NCI-H1694 treated with DMSO at 0.1 percent for 48 hours (cell line): ENCODE results near the gene POU6F1.
A peak's percentile ranks its signal among the peaks of the same experiment; 100 is the strongest.
"Not testable (repeated sequence)": the region's sequence is repeated elsewhere in the genome, so short reads cannot be mapped to it uniquely, and the experiment has no call there.

Source experiments
- DNase-seq: peaks from one replicate; lab custom pipeline; 2025; lab: John Stamatoyannopoulos, UW

Gene POU6F1

GRCh38 chr12:51217968-51218606, at the start of gene POU6F1:
POU6F1 (minus strand) TSS chr12:51218062; CDS start chr12:51206836, 11,226 bp downstream.
- DNase-seq: peak; percentile 23

GRCh38 chr12:51265024-51265423, 47.2 kb upstream of the POU6F1 start:
- no peak for DNase-seq

GRCh38 chr12:51264297-51264696, 46.4 kb upstream of the POU6F1 start:
- DNase-seq: no peak

GRCh38 chr12:51263341-51263740, 45.5 kb upstream of the POU6F1 start:
- no peak for DNase-seq

DNA sequence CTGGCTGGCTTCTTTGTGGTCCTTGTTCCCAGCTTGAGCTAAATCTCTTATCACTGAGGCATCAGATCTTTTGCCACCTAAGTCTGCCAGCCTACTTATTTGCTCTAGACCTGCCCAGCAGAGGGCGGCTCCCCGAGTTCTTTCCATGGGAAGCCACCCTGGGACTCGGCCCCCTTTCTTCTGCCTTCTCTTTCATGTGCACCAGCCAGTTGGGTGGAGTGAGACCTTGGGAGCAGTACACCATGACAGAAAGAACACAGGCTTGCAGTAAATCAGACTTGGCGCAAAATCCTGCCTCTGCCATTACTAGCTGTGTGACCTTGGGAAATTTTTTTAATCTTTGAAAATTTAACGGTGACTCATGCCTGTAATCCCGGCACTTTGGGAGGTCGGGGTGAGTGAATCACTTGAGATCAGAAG, 44.9 kb upstream of the POU6F1 start:
- DNase-seq: no peak

DNA sequence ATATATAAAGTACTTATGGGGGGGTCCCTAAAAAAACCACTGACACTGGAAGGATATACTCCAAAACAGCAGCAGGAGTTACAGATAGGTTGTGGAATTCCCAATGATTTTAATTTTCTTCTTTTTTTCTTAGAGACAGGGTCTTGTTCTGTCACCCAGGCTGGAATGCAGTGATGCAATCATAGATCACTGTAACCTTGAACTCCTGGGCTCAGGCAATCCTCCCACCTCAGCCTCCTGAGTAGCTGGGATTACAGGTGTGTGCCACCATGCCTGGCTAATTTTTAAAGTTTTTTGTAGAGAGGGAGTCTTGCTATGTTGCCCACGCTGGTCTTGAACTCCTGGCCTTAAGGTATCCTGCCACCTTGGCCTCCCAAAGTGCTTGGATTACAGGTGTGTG, 41.7 kb upstream of the POU6F1 start:
- not testable (repeated sequence) for DNase-seq

DNA sequence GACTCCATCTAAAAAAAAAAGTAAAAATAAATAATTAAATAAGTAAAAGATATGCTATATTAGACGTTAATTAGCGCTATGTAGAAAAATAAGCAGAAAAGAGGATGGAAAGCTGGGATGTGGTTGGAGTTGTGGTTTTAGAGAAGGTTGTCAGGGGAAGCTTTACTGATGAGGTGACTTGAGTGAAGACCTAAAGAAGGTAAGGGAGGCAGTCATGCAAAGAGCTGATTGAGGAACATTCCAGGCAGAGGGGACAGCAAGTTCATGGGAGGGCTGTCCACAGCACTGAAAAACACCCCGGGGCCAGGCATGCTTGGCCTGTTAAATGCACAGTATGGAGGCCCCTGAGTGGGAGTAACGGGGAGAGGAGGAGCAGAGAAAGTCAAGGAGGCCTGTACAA, 36.7 kb upstream of the POU6F1 start:
- no peak for DNase-seq

DNA sequence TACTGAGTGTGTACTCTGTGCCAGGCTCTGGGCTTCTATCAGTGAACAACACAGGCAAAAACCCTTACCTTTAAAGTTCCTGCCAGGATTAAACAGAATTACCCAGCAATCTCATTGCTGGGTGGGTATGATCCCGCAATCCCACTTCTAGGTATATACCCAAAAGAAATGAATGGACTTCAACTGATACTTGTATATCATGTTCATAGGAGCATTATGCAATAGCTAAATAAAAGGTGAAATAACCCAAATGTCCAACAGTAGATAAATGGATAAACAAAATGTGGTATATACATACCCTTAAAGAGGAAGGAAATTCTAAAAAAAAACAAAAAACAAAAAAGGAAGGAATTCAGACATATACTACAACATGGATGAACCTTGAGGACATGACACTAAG, 35.4 kb upstream of the POU6F1 start:
- DNase-seq: no peak

GRCh38 chr12:51247523-51248206, 29.8 kb upstream of the POU6F1 start:
- no peak for DNase-seq

- DNase-seq: no peak
Observed at GRCh38 chr12:51246254-51246853, 28.5 kb upstream of the POU6F1 start.

DNA sequence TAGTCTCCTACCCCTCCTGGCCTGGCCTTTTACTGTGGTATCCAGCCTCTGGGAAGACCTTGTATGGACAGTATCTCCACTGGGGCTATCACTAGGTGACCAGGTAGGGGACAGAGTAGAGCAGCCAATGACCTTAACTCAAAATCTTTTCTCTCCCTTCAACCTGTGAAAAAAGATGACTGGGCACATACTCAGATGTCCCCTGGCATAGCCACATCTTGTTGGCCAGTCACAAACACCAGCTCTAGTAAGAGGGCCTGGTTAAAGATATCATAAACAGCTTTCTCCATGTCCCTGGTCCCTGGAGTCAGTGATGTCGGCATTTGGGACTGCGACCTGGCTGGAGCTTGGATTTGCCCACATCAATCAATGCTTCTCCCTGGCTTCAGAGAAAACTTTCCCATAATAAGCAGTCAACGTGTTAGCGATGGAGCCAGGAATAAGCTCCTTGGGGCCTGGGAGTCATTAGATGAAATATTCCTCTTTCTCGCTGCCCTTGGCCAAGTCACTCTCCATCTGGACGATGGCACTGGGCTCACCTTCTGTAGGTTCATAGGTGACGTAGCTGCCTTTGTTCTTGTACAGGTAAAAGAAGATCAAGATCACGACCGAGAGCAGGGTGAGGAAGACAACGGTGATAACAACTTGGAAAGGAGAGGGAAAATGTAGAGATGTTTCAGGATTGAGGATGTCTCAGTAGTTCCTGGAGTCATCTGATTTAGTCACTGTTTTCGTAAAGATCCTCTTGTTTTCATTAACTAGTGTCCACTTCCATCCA, 27.8 kb upstream of the POU6F1 start:
- DNase-seq: no peak

- no peak for DNase-seq
Observed at GRCh38 chr12:51244269-51244668, 26.4 kb upstream of the POU6F1 start.

GRCh38 chr12:51242876-51243275, 25.0 kb upstream of the POU6F1 start:
- DNase-seq: no peak

DNA sequence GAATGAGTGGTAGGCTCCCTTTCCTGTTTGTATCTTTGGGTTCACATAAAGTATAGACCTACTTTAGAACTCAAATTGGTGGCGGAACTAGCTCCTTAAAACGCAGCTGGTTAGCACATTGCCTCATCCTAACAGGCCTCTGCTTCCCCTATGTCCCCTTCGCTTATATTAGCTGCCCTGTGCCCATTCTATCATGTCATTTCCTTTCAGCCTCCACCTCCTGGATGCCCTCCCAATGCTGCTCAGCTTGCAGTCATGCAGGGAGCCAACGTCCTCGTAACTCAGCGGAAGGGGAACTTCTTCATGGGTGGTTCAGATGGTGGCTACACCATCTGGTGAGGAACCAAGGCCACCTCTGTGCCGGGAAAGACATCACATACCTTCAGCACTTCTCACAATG, 24.3 kb upstream of the POU6F1 start:
- DNase-seq: no peak

DNA sequence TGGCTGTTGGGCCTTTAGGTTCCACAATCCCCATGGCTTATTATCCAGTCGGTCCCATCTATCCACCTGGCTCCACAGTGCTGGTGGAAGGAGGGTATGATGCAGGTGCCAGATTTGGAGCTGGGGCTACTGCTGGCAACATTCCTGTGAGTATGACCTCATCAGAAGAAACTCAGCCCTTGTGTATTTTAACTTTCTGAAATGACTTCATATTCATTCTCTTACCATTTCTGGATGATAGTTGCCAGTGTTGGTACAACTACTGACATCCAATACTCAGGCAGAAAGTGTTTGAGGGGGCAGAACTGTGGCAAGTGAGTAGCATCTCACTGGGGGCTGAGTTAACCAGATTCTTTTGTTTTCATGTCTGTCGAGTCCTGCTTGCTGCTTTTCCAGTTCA, 23.1 kb upstream of the POU6F1 start:
- DNase-seq: no peak

DNA sequence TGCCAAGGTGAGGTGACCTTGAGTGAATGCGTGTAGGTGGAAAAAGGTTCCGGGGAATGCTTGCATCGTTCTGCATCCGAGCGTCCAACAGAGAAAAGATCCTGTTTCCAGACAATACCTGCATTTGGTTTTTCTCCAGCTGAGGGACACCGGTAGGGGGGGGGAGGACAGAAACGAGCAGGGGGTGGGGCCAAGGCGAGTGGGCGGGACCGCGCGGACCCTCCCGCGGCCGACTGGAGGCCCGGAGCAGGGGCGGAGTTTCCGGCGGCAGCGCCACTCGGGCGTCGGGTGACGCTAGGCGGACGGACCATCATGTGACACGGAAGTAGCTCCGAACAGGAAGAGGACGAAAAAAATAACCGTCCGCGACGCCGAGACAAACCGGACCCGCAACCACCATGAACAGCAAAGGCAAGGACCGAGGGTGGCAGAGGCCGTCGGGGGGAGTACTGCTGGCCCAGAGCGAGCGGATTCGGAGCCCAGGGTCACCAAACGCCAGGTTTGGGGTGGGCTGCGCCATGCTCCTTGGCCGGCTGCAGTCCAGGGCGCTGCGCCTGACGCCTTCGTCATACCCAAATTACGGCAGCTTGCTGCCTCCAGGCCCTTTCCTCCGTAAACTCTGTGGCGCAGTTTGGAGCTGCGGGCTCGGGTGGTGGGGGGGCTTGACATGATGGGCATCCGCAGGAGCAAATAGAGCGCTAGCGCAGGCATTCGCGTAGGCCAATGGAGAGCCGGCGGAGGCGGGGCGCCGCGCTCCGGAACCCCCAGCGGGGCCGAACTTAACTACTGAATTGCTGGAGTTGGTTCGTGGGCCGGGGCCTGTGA, 20.9 kb upstream of the POU6F1 start, which contains the start of gene DAZAP2:
Gene DAZAP2 (plus strand): TSS at position 317 of the 825 bp plus-strand sequence. CDS start 82 bp downstream, at position 399.
- DNase-seq: peak; percentile 60

DNA sequence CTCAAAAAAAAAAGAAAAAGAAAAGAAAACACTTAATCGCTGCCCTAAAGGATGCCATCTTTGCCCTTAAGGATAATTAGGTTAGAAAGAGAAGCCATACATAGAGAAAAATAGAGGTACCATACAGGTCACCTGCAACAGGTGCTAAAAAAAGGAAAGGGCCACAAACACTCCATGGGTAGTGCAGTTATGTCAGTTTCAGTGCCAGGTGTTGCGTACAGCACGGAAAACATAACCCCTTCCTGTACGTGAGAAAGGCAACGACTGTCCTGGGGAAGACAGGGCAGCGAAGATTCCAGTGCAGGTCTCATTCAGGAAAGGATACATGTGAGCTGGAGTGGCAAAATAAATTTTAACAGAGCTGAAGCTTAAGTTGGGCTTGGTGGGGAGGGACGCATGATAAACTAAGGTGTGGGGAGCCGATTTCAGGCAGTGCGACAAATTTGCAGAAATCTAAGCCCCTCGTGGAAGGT, 20.2 kb upstream of the POU6F1 start:
- DNase-seq: no peak

DNA sequence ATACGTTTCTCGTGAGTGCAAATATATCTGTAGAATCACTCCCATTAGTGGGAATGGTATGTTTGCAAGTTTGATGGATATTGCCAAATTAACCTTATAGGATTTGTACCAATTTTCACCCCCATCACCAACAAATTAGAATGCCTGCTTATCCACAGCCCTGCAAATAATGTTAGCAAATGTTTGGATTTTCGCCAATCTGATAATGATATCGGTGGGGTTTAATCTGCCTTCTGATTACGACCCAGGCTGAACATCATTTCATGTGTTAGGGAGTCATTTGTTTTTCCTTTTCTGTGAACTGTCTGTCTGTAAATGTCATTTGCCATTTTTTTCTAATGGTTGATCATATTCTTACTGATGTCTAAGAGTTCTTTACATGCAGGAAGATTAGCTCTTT, 16.7 kb upstream of the POU6F1 start:
- DNase-seq: no peak

GRCh38 chr12:51232642-51233041, 14.8 kb upstream of the POU6F1 start:
- DNase-seq: no peak

DNA sequence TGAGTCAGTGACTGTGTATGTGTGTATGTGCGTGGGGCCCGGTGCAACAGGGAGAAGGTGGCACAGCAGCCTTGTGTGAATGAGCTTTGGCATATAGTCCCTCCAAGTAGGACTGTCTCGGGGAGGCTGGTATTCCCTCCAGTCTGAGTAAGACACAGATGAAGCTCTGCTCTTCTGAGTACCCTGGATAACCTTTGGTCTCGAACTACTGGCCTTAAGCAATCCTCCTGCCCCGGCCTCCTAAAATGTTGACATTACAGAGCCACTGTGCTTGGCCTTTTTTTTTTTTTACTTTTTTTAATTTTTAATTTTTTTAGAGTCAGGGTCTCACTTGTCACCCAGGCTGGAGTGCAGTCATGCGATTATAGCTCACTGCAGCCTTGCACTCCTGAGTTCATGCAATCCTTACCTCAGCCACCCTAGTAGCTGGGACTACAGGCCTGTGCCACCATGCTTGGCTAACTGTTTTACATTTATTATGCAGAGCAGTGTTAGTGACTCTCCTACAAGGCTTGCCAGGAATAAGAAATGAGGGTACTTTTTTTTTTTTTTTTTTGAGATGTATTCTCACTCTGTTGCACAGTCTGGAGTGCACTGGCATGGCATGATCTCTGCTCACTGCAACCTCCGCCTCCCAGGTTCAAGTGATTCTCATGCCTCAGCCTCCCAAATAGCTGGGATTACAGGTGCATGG, 11.4 kb upstream of the POU6F1 start:
- DNase-seq: no peak

DNA sequence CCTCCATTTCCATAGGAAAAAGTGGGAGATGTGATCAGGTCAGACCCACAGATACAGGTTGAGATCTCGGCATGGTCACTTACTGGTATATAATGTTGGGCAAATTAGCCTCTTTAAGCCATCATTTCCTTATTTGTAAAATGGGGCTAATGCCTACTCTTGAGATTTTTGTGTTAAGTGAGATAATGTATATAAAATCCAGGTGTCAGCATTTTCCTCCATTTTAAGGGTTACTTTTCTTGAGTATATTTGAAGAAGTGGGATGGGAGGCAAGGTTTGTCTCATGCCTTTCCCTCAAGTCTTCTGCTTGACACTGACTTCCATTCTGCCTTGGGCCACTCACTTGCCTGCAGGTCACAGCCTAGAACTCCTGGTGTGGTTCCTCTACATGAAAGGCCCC, 10.1 kb upstream of the POU6F1 start:
- no peak for DNase-seq
